ENCODE measurements around the gene INSL3.

GRCh38 chr19:17869114-17869608, 47.8 kb upstream of the INSL3 start:
- no peak for TF ChIP-seq CTCF (IDR thresholded peaks at IDR 0.05)
- no peak for TF ChIP-seq EZH2 (IDR thresholded peaks at IDR 0.05; ENCODE audit: borderline replicate concordance, insufficient read depth, low read depth, low read length, poor library complexity, severe bottlenecking)
